Stimulated activated CD4-positive, alpha-beta T cell treated with anti-CD3 and anti-CD28 coated beads, TNF-alpha, amount 100 ng/mL, for 48 hours (primary cell): Measurements from ENCODE around the gene CAB39L.

Experiments used
- DNase-seq, 3 donors: peaks; one replicate each; pipeline ENCODE4 v3.0.0-alpha.2; 2020; ENCODE audit warnings: low read depth in 3 of 3

The CAB39L gene

GRCh38 chr13:49400755-49401659 is 42.9 kb downstream of the CAB39L start:
- DNase-seq, result no peak

- no peak for DNase-seq
These were observed 43.9 kb downstream of the CAB39L start for GRCh38 chr13:49399801-49400472.

GRCh38 chr13:49395878-49396380 is 47.9 kb downstream of the CAB39L start:
- DNase-seq, result no peak

GRCh38 chr13:49395451-49395865 is 48.4 kb downstream of the CAB39L start:
- DNase-seq, result no peak

- DNase-seq, result no peak
These were observed 55.7 kb downstream of the CAB39L start for GRCh38 chr13:49388091-49388635.

- DNase-seq, result no peak
These were observed 57.2 kb downstream of the CAB39L start for GRCh38 chr13:49386664-49387063.

GRCh38 chr13:49376121-49376520 is 67.7 kb downstream of the CAB39L start:
- no peak for DNase-seq

- DNase-seq, result no peak
These were observed 69.1 kb downstream of the CAB39L start for GRCh38 chr13:49374585-49375290.

- no peak for DNase-seq
These were observed 70.1 kb downstream of the CAB39L start for GRCh38 chr13:49373716-49374115.

- no peak for DNase-seq
These were observed 71.8 kb downstream of the CAB39L start for GRCh38 chr13:49371943-49372613.

GRCh38 chr13:49370371-49370770 is 73.5 kb downstream of the CAB39L start:
- DNase-seq, result no peak

- no peak for DNase-seq
These were observed 74.0 kb downstream of the CAB39L start for GRCh38 chr13:49369866-49370265.

GRCh38 chr13:49368688-49369087 is 75.2 kb downstream of the CAB39L start:
- DNase-seq, result no peak

- DNase-seq, result no peak
These were observed 76.0 kb downstream of the CAB39L start for GRCh38 chr13:49367640-49368422.

- DNase-seq, result no peak
These were observed 77.0 kb downstream of the CAB39L start for GRCh38 chr13:49366841-49367240.

GRCh38 chr13:49357694-49358093 is 86.2 kb downstream of the CAB39L start:
- DNase-seq, result no peak

- DNase-seq, result no peak
These were observed 87.6 kb downstream of the CAB39L start for GRCh38 chr13:49356223-49356622.

GRCh38 chr13:49354719-49355118 is 89.1 kb downstream of the CAB39L start:
- DNase-seq, result no peak

- DNase-seq, result no peak
These were observed 90.0 kb downstream of the CAB39L start for GRCh38 chr13:49353908-49354307.

- no peak for DNase-seq
These were observed 92.0 kb downstream of the CAB39L start for GRCh38 chr13:49351871-49352270.

- no peak for DNase-seq
These were observed 95.1 kb downstream of the CAB39L start for GRCh38 chr13:49348751-49349150.
